Stimulated activated CD4-positive, alpha-beta T cell treated with anti-CD3 and anti-CD28 coated beads, Interleukin-1b, Interleukin-23, amount 100 ng/mL, for 1 hour (primary cell): ENCODE data around the gene ALG12.

Source experiments
- DNase-seq, 2 donors: peaks; one replicate each; pipeline ENCODE4 v3.0.0-alpha.2; 2020; ENCODE audit warnings: low read depth in 2 of 2

Gene ALG12

DNA sequence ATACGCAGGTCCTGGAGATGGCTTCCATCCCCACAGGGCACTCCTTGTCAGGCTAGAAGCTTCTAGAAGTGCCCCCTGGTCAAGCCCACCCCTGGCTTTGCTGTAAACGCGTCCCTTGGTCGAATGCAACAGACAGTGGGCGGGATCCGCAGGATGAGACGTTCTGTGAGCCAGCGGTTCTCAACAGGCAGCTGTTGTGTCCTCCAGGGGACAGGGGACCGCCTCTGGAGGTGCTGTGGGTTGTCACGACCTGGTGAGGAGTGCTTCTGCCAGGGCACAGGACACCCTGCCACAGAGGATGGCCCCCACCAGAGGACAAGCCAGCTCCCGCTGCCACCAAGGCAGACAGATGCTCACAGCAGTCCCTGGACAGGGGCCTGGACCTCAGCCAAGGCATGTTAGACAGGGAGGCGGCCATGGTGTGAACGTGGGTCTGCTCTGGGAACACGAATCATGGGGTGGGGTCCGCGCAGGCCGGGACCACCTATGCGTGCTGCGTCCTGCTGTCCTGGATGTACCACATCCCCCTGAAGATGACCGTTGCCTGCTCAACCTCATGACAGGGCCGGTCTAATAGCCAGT lies 11.8 kb upstream of the ALG12 start:
- DNase-seq, result no peak

GRCh38 chr22:49929211-49929979 lies 11.2 kb upstream of the ALG12 start:
- peak; percentile 65 to 77 for DNase-seq

DNA sequence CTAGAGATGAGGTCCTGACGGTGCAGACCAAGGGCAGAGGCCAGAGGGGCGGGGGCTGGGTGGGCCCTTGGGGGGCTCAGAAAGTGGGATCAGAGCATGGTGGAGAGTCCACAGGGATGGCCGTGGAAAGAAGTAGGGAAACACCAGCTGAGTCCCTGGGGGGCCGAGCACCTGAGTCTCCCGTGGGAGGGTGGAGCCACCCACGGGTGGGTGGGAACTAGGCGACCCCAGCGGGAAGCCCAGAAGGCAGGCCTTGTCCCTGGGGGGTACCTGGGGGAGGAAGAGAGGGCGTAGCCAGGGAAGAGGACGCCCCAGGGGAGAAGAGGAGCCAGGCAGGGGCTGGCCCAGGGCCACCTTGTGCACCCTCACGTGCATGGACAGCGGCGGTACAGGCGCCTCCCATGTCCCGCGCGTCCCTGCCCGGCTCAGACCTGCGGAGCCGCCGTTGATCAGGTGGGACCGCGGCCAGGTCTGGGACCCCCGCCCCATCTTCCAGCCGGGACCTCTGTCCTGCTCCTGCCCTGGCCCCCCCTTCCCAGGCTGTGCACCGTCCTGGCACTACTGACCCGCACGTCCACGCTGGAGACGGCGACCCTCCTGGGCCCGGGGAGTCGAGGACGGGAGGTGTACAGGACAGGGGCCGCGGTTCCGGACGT lies 10.4 kb upstream of the ALG12 start:
- DNase-seq, result no peak

GRCh38 chr22:49928185-49928495 lies 9.9 kb upstream of the ALG12 start:
- no peak for DNase-seq

DNA sequence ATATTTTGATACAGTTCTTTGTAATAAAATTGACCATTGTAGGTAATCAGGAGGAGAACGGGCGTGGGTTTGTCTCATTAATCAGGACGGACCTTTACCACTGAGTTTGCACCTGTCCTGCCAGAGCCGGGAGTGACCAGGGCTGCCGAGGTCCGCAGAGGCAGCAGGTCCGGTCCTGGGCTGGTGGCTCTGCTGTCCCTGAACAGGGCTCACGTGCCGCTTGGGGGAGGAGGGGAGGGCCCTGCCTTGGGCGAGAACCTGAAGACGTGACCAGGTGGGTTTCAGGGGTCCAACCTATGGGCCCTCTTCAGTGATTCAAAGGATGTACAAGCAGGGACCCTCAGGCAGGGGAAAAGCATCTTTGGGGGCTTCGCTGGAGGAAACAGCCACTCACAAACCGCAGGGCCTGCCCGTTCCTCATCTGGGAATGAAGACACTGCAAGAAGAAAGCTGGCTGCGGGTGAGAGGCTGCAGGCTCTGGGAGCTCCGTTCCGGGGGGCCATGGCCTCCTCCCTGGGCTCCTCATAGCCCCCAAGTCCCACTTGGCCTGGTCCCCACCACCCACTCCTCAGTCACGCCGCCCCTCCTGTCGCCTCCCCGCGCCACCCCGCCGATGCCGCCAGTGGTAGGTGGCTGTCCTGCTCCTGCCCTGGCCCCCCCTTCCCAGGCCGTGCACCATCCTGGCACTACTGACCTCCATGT lies 9.4 kb upstream of the ALG12 start:
- no peak for DNase-seq

DNA sequence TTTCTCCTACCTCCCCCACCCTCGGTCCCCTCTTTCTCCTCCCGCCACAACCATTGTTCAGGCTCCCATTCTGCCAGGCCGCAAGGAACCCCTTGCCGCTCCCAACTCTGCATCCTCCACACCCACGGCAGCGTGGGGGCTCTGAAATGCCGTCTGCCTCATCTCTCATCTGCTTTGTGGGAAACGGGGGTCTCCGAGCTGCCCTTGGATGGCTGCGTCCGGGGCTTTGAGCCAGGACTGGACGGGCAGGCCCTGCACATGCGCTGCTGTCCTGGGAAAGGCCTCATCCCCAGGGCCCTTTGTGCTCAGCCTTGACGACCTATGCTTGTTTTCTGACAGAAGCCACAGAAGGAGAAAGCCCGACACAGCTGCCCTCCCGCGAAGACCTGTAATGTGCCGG lies 8.7 kb upstream of the ALG12 start:
- no peak for DNase-seq

DNA sequence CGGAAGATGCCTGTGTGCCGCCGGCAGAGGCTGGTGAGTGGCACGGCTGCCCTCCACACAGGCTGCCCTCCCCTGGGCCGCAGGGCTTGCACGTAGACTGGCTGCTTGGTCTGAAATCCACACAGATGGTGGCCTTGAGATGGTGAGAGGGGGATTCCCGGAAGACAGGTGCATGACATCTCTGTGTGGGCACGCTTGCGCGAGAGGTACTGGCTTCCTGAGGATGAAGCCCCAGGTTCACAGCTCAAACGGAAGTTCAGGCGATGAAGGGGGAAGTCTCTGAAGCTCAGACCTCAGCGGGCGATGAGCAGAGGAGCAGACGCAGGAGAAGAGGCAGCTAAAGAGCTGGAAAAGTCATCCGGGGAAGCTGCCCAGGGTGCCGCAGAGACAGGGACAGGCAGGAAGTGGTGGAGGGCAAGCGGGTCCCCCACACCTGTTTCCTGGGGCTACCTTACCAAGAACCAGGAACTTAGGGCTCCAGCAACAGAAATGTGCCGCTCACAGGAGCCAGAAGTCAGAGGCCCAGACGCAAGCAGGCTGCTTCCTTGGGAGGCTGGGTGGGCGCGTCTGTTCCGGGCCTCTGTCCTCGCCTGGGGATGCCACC lies 7.4 kb upstream of the ALG12 start:
- peak in 1 of 2 donors; percentile 42 for DNase-seq

GRCh38 chr22:49924113-49924833 lies 6.0 kb upstream of the ALG12 start:
- DNase-seq, result no peak

DNA sequence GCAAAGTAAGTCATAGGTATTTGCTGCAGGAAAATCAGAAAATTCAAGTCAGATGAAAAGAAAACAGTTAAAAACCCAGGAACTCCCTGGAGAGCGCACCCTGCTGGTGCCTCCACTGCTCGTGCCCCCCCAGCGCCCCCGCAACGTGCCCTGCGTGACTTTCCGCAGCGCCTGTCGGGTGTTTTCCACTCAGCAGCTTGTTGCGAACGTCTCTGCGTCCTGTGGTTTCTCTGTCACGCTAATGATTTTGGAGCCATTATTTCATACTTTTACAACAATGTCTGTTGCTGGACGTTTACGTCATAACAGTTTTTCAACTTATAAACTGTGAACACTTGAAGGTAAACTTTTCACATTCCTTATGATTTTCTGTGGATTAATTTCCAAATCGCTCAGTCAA lies 5.2 kb upstream of the ALG12 start:
- DNase-seq, result no peak

DNA sequence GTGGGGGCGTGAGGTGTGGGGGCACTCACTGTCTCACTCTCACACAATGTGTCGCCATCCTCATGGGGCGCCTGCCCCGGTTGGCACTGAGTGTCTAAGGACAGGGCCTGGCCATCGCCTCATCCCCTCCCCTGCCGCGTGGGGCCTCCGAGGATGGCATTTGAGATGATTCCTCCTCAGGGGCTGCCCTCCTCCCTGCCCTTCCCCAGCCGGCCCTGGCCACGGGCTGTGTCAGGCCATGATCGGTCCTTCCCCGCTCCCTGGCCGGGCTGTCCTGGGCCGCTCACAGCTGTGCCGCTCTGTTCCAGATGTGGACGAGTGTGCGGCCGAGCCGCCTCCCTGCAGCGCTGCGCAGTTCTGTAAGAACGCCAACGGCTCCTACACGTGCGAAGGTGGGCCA lies 4.7 kb upstream of the ALG12 start:
- DNase-seq, result no peak

- DNase-seq, result no peak
Observed at GRCh38 chr22:49922484-49922883, 4.2 kb upstream of the ALG12 start.

DNA sequence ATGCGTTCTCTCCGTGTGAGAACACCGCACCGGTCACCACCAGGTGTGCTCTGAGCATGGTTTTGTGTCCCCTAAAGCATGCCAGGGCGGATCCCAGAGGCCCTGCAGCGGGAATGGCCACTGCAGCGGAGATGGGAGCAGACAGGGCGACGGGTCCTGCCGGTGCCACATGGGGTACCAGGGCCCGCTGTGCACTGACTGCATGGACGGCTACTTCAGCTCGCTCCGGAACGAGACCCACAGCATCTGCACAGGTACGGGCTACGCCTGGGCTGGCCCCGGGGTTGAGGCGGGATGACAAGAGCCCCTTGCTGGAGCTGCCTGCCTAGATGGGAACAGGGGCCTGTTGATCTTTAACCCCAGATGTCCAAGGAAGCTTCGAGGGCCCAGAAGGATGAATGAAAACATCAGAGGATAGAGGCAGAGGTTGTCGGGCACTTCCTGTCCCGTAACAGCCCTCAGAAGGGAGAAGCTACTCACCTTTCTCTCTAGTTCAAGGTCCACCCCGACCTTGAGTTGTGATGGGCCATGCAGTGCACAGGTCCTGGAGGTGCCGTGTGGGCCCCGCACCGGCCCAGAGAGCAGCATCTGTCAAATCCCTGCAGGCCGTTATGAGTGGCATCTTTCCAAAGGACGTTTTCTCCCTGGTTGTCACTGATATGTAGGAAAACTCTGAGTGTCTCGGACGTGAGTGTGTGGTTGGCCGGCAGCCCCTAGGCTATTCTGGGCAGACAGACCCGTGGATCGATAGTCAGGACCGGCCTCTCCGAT lies 3.5 kb upstream of the ALG12 start:
- no peak for DNase-seq

GRCh38 chr22:49920859-49921258 lies 2.6 kb upstream of the ALG12 start:
- DNase-seq, result no peak

DNA sequence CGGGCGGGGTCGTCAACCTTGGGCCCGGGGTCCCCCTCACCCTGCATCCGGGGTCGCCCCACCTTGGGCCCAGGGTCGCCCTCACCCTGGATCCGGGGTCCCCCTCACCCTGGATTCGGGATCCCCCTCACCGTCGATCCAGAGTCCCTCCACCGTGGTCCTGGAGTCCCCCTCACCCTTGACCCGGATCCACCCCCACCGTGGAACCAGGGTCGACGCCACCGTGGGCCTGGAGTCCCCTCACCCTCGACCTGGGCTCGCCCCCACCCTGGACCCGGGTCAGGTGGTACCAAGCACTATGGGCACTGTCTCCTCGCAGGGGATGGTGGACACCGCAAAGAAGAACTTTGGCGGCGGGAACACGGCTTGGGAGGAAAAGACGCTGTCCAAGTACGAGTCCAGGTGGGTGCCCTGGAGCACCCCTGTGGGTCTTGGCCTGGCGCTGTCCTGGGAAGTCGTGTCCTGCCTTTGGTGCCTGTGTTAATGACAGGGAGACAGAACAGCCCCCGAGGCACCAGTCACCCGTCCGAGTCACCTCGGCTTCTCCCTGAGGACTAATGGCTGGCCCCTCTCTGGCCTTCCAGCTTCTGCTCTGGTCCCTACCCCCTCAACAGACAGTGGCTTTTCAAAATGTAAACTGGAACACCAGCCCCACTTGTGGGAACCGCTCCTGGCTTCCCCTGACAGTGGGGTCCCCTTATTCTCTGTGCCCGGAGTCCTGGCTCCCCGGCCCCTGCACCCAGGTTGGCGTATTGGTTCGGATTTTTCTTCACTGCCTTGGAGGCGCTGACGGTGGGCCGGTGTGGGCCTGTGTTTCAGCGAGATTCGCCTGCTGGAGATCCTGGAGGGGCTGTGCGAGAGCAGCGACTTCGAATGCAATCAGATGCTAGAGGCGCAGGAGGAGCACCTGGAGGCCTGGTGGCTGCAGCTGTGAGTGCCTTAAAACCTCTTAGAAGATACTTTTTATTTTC lies 958 bp upstream of the ALG12 start:
- no peak for DNase-seq

DNA sequence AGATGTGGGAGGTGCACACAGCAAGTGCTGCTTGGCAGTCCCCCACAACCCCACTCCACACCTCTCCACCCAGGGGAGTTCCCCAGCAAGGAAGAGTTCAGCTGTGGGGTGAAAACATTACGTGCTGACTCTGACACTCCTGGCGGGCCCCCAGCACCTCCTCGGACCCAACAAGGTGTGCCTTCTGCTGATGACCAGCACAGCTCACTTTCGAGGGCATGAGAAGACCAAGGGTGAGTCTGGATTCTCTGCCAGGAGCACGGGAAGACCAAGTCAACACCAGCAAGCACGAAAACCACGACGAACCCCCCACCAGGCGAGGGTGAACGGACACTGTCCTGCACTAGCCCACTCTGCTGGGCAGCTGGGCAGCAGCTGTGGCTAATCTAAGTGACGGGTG lies 1.4 kb downstream of the ALG12 start:
- DNase-seq, result no peak

- DNase-seq, result no peak
Observed at GRCh38 chr22:49915610-49916009, 2.6 kb downstream of the ALG12 start.

GRCh38 chr22:49914256-49914655 lies 4.0 kb downstream of the ALG12 start:
- no peak for DNase-seq

DNA sequence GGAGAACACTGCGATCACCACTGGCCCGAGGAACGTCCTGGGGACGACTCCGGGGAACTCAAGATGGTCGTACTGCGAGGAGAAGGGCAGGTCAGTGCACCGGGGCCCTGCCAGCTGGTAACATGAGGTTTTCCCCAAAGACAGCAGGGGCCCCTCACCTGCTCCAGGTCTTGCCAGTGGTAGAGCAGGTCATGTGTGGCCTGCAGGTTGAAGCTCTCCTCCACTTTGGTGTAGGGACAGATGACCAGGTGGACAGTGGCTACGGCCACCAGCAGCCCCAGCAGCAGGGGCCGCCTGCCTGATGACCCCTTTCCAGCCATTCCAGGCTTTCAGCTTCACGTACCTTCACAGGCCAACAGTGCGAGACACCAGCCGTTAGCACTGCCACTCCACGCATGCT lies 4.8 kb downstream of the ALG12 start:
- DNase-seq, result no peak

DNA sequence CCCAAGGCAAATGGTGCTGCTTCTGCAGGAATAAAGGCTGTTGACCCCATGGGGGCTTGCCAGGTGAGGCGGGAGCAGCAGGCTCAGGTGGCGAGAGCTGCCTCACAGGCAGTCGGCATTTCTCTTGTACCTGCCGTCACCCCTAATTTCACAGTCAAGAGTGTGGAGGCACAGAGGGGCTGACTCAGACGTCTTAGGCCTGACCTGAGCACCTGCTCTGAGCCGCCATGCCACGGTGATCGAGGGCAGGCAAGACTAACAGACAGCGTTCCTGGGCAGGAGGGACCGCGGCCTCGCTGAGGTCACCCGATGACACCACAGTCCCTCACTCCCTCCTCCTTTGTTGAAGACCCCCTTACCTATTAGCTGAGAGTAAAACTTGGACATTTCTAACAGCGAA lies 5.2 kb downstream of the ALG12 start:
- no peak for DNase-seq
